HUES48 (cell line): ENCODE measurements around the gene RRP1.

Experiments
- H3K27ac ChIP-seq: one replicate; pipeline ENCODE4 v1.7.0; 2013; ENCODE audit warnings: low read depth, low read length, inconsistent platforms
- H3K27me3 ChIP-seq: 2 replicates; pipeline ENCODE4 v1.6.1; 2013; ENCODE audit warnings: mild to moderate bottlenecking, low read length; ENCODE audit not compliant: control insufficient read depth, insufficient read depth
- H3K36me3 ChIP-seq: 2 replicates; pipeline ENCODE4 v1.6.1; 2013; ENCODE audit warnings: low read length; ENCODE audit not compliant: control insufficient read depth, insufficient read depth
- H3K4me1 ChIP-seq: 2 replicates; pipeline ENCODE4 v1.6.1; 2013; ENCODE audit warnings: mild to moderate bottlenecking, low read length; ENCODE audit not compliant: control insufficient read depth, insufficient read depth
- H3K4me3 ChIP-seq: 2 replicates; pipeline ENCODE4 v1.5.1; 2013; ENCODE audit warnings: mild to moderate bottlenecking, low read depth, low read length
- H3K9ac ChIP-seq: 2 replicates; pipeline ENCODE4 v1.6.1; 2013; ENCODE audit warnings: mild to moderate bottlenecking, low read depth, low read length, moderate library complexity
- H3K9me3 ChIP-seq: 2 replicates; pipeline ENCODE4 v1.6.1; 2013; ENCODE audit warnings: low read length; ENCODE audit not compliant: control insufficient read depth, insufficient read depth

Gene RRP1

GRCh38 chr21:43806017-43806710 is 16.8 kb downstream of the RRP1 start:
- H3K36me3 ChIP-seq, result peaks cover 50% of the 10 kb centered on the region
- peaks cover 3% of the 10 kb centered on the region; the same call in 1 of the 2 replicates for H3K4me1 ChIP-seq
- no peak overlapping the region for H3K9ac ChIP-seq
- no peak overlapping the region for H3K4me3 ChIP-seq
- no peaks in the 10 kb centered on the region for H3K27me3 ChIP-seq
- H3K9me3 ChIP-seq, result no peaks in the 10 kb centered on the region
- no peak overlapping the region for H3K27ac ChIP-seq

GRCh38 chr21:43808367-43808766 is 19.0 kb downstream of the RRP1 start:
- peaks cover 28% of the 10 kb centered on the region for H3K36me3 ChIP-seq
- H3K9me3 ChIP-seq, result no peaks in the 10 kb centered on the region
- H3K4me1 ChIP-seq, result peaks cover 4% of the 10 kb centered on the region; the same call in 1 of the 2 replicates
- H3K9ac ChIP-seq, result no peak overlapping the region
- no peaks in the 10 kb centered on the region for H3K27me3 ChIP-seq
- no peak overlapping the region for H3K27ac ChIP-seq
- no peak overlapping the region for H3K4me3 ChIP-seq

GRCh38 chr21:43808832-43809251 is 19.5 kb downstream of the RRP1 start:
- Histone ChIP-seq H3K27ac (no peak overlapping the region), H3K27me3 (no peaks in the 10 kb centered on the region), H3K9me3 (no peaks in the 10 kb centered on the region), H3K9ac (no peak overlapping the region), H3K4me1 (peaks cover 4% of the 10 kb centered on the region; the same call in 1 of the 2 replicates), H3K36me3 (peaks cover 23% of the 10 kb centered on the region), H3K4me3 (no peak overlapping the region)

GRCh38 chr21:43809346-43809799 is 20.0 kb downstream of the RRP1 start:
- no peaks in the 10 kb centered on the region for H3K27me3 ChIP-seq
- peaks cover 18% of the 10 kb centered on the region for H3K36me3 ChIP-seq
- no peak overlapping the region for H3K27ac ChIP-seq
- no peak overlapping the region for H3K9ac ChIP-seq
- H3K4me3 ChIP-seq, result no peak overlapping the region
- H3K4me1 ChIP-seq, result peaks cover 8% of the 10 kb centered on the region; the same call in 1 of the 2 replicates
- no peaks in the 10 kb centered on the region for H3K9me3 ChIP-seq

- H3K4me1 ChIP-seq, result peaks cover 14% of the 10 kb centered on the region
- no peak overlapping the region for H3K4me3 ChIP-seq
- no peaks in the 10 kb centered on the region for H3K9me3 ChIP-seq
- H3K36me3 ChIP-seq, result peaks cover 15% of the 10 kb centered on the region; the same call in 1 of the 2 replicates
- H3K27me3 ChIP-seq, result no peaks in the 10 kb centered on the region
- no peak overlapping the region for H3K27ac ChIP-seq
- H3K9ac ChIP-seq, result no peak overlapping the region
Measured at GRCh38 chr21:43809853-43810504, 20.6 kb downstream of the RRP1 start.

- Histone ChIP-seq H3K27me3 (no peaks in the 10 kb centered on the region), H3K36me3 (peaks cover 9% of the 10 kb centered on the region; the same call in 1 of the 2 replicates), H3K4me1 (peaks cover 14% of the 10 kb centered on the region), H3K9ac (no peak overlapping the region), H3K27ac (no peak overlapping the region), H3K9me3 (no peaks in the 10 kb centered on the region), H3K4me3 (no peak overlapping the region)
Measured at GRCh38 chr21:43810505-43811261, 21.3 kb downstream of the RRP1 start.

- Histone ChIP-seq H3K27me3 (no peaks in the 10 kb centered on the region), H3K4me1 (peaks cover 14% of the 10 kb centered on the region), H3K36me3 (peaks cover 2% of the 10 kb centered on the region; the same call in 1 of the 2 replicates), H3K9me3 (no peaks in the 10 kb centered on the region), H3K4me3 (no peak overlapping the region), H3K27ac (no peak overlapping the region), H3K9ac (no peak overlapping the region)
Measured at GRCh38 chr21:43811262-43812105, 22.1 kb downstream of the RRP1 start.

- Histone ChIP-seq H3K9me3 (no peaks in the 10 kb centered on the region), H3K27me3 (no peaks in the 10 kb centered on the region), H3K36me3 (no peaks in the 10 kb centered on the region), H3K4me3 (no peak overlapping the region), H3K4me1 (peaks cover 14% of the 10 kb centered on the region), H3K27ac (no peak overlapping the region), H3K9ac (no peak overlapping the region)
Measured at GRCh38 chr21:43812139-43812821, 22.9 kb downstream of the RRP1 start.

GRCh38 chr21:43812957-43813655 is 23.7 kb downstream of the RRP1 start:
- H3K27me3 ChIP-seq, result no peaks in the 10 kb centered on the region
- no peaks in the 10 kb centered on the region for H3K36me3 ChIP-seq
- no peaks in the 10 kb centered on the region for H3K9me3 ChIP-seq
- H3K4me1 ChIP-seq, result peaks cover 14% of the 10 kb centered on the region
- no peak overlapping the region for H3K27ac ChIP-seq
- H3K9ac ChIP-seq, result no peak overlapping the region
- no peak overlapping the region for H3K4me3 ChIP-seq
